HEK293 (cell line): ENCODE results near the gene CPSF6.

Experiments
- CTCF ChIA-PET: fragments of 350-600 bp; formaldehyde crosslinking; extraction: SDS; loops from one replicate; lab custom pipeline; 2021; ENCODE audit warnings: antibody characterized with exemption; lab: Yijun Ruan, JAX
- POLR2A ChIA-PET: fragments of 300-600 bp; formaldehyde crosslinking; extraction: SDS; loops from one replicate; lab custom pipeline; 2020; ENCODE audit warnings: antibody characterized with exemption, inconsistent platforms; lab: Yijun Ruan, JAX
- H3K27ac ChIP-seq: fragments of 200-500 bp; sonication (Bioruptor generic); 2 replicates; pipeline ENCODE4 v1.5.1; 2014; ENCODE audit warnings: low read depth, low read length, control low read depth, inconsistent platforms; ENCODE audit errors: extremely low read depth
- H3K36me3 ChIP-seq, 2 experiments: fragments of 200-500 bp in 1 of 2; sonication (Bioruptor generic) in 1 of 2; 1 replicate in 1 of 2; 2 replicates in 1 of 2; pipeline ENCODE4 v1.5.1; 2014 to 2017; ENCODE audit warnings: inconsistent platforms in 2 of 2, low read length in 2 of 2; ENCODE audit not compliant: control insufficient read depth in 2 of 2, insufficient read depth in 1 of 2
- H3K4me1 ChIP-seq: fragments of 200-500 bp; sonication (Bioruptor generic); 2 replicates; pipeline ENCODE4 v1.5.1; 2014; ENCODE audit warnings: mild to moderate bottlenecking, low read length, inconsistent platforms; ENCODE audit not compliant: control insufficient read depth, insufficient read depth
- H3K4me3 ChIP-seq: 2 replicates; pipeline ENCODE4 v1.5.1; 2011; ENCODE audit warnings: low read depth, mild to moderate bottlenecking, control low read depth, low read length, moderate library complexity
- H3K9me3 ChIP-seq: fragments of 200-500 bp; sonication (Bioruptor generic); 2 replicates; pipeline ENCODE4 v1.5.1; 2014; ENCODE audit warnings: low read depth, low read length, inconsistent platforms; ENCODE audit not compliant: control insufficient read depth, insufficient read depth
- BCL11A ChIP-seq: fragments of 450-650 bp; formaldehyde crosslinking; IDR thresholded peaks from 2 replicates; pipeline ENCODE4 v1.5.1; 2016; ENCODE audit warnings: low read depth, missing biosample characterization, missing genetic modification characterization
- KLF7 ChIP-seq: fragments of 450-650 bp; formaldehyde crosslinking; IDR thresholded peaks from 2 replicates; pipeline ENCODE4 v1.5.1; 2016; ENCODE audit warnings: missing biosample characterization, missing genetic modification characterization, borderline replicate concordance
- OSR2 ChIP-seq: fragments of 450-650 bp; formaldehyde crosslinking; IDR thresholded peaks from 2 replicates; pipeline ENCODE4 v1.5.1; 2016; ENCODE audit warnings: missing biosample characterization, missing genetic modification characterization
- PRDM6 ChIP-seq: fragments of 450-650 bp; formaldehyde crosslinking; IDR thresholded peaks from 2 replicates; pipeline ENCODE4 v1.5.1; 2017; ENCODE audit warnings: missing biosample characterization, missing genetic modification characterization
- SALL2 ChIP-seq: fragments of 450-650 bp; formaldehyde crosslinking; IDR thresholded peaks from 2 replicates; pipeline ENCODE4 v1.5.0; 2017; ENCODE audit warnings: missing biosample characterization, mild to moderate bottlenecking, missing genetic modification characterization, borderline replicate concordance
- ZBTB17 ChIP-seq: fragments of 450-650 bp; formaldehyde crosslinking; IDR thresholded peaks from 2 replicates; pipeline ENCODE4 v1.5.1; 2016; ENCODE audit warnings: missing biosample characterization, missing genetic modification characterization
- ZBTB7A ChIP-seq: fragments of 450-650 bp; formaldehyde crosslinking; IDR thresholded peaks from 2 replicates; pipeline ENCODE4 v1.5.1; 2016; ENCODE audit warnings: low read depth, missing biosample characterization, missing genetic modification characterization
- ZFP3 ChIP-seq: fragments of 450-650 bp; formaldehyde crosslinking; IDR thresholded peaks from 2 replicates; pipeline ENCODE4 v1.5.1; 2016; ENCODE audit warnings: low read depth, missing biosample characterization, missing genetic modification characterization
- ZNF16 ChIP-seq: fragments of 450-650 bp; formaldehyde crosslinking; IDR thresholded peaks from 2 replicates; pipeline ENCODE4 v1.5.1; 2016; ENCODE audit warnings: low read depth, missing biosample characterization, missing genetic modification characterization
- ZNF274 ChIP-seq, 2 experiments: fragments of 200-500 bp in 1 of 2; fragments of 450-650 bp in 1 of 2; sonication (Bioruptor generic) in 1 of 2; formaldehyde crosslinking in 1 of 2; IDR thresholded peaks; 2 replicates each; pipeline versions ENCODE4 v1.5.1 to v1.6.1; 2014 to 2016; ENCODE audit warnings: borderline replicate concordance in 1 of 2, inconsistent platforms in 1 of 2, low read length in 1 of 2, missing biosample characterization in 1 of 2, missing genetic modification characterization in 1 of 2
- ZNF324 ChIP-seq: fragments of 450-650 bp; formaldehyde crosslinking; IDR thresholded peaks from 2 replicates; pipeline ENCODE4 v1.5.1; 2016; ENCODE audit warnings: missing biosample characterization, missing genetic modification characterization
- ZNF580 ChIP-seq: fragments of 450-650 bp; formaldehyde crosslinking; IDR thresholded peaks from 2 replicates; pipeline ENCODE4 v1.5.1; 2016; ENCODE audit warnings: missing biosample characterization, missing genetic modification characterization
- ZNF600 ChIP-seq: fragments of 450-650 bp; formaldehyde crosslinking; IDR thresholded peaks from 2 replicates; pipeline ENCODE4 v1.5.1; 2016; ENCODE audit warnings: missing biosample characterization, missing genetic modification characterization
- ZNF785 ChIP-seq: fragments of 450-650 bp; formaldehyde crosslinking; IDR thresholded peaks from 2 replicates; pipeline ENCODE4 v1.5.1; 2016; ENCODE audit warnings: missing biosample characterization, missing genetic modification characterization
- TF ChIP-seq, protein P1 (sequence below): fragments of 450-650 bp; formaldehyde crosslinking; conservative IDR thresholded peaks from 2 replicates; pipeline ENCODE4 v1.5.1; 2016; ENCODE audit warnings: low read depth, missing biosample characterization, missing genetic modification characterization
- TF ChIP-seq, protein P2 (sequence below): fragments of 450-650 bp; formaldehyde crosslinking; IDR thresholded peaks from 2 replicates; pipeline ENCODE4 v1.5.1; 2016; ENCODE audit warnings: missing biosample characterization, missing genetic modification characterization, low read depth

Gene CPSF6

GRCh38 chr12:69269736-69270135 lies 30.4 kb downstream of the CPSF6 start:
- H3K4me1 ChIP-seq = peaks cover 7% of the 10 kb centered on the region; the same call in 1 of the 2 replicates
- CTCF ChIA-PET = interaction anchor here (1.1 to 2.0 kb wide), 3 partner anchors 13 to 113 kb away, joined by 4 to 5 read pairs (median 4); no protein-coding TSS in a partner anchor
- H3K4me3 ChIP-seq = no peak overlapping the region
- POLR2A ChIA-PET = no interaction called here
- TF ChIP-seq PRDM6 (tag by site-specific recombination) (peak; percentile 63), ZNF785 (tag by site-specific recombination) (no peak)
- TF ChIP-seq, protein P1, sequence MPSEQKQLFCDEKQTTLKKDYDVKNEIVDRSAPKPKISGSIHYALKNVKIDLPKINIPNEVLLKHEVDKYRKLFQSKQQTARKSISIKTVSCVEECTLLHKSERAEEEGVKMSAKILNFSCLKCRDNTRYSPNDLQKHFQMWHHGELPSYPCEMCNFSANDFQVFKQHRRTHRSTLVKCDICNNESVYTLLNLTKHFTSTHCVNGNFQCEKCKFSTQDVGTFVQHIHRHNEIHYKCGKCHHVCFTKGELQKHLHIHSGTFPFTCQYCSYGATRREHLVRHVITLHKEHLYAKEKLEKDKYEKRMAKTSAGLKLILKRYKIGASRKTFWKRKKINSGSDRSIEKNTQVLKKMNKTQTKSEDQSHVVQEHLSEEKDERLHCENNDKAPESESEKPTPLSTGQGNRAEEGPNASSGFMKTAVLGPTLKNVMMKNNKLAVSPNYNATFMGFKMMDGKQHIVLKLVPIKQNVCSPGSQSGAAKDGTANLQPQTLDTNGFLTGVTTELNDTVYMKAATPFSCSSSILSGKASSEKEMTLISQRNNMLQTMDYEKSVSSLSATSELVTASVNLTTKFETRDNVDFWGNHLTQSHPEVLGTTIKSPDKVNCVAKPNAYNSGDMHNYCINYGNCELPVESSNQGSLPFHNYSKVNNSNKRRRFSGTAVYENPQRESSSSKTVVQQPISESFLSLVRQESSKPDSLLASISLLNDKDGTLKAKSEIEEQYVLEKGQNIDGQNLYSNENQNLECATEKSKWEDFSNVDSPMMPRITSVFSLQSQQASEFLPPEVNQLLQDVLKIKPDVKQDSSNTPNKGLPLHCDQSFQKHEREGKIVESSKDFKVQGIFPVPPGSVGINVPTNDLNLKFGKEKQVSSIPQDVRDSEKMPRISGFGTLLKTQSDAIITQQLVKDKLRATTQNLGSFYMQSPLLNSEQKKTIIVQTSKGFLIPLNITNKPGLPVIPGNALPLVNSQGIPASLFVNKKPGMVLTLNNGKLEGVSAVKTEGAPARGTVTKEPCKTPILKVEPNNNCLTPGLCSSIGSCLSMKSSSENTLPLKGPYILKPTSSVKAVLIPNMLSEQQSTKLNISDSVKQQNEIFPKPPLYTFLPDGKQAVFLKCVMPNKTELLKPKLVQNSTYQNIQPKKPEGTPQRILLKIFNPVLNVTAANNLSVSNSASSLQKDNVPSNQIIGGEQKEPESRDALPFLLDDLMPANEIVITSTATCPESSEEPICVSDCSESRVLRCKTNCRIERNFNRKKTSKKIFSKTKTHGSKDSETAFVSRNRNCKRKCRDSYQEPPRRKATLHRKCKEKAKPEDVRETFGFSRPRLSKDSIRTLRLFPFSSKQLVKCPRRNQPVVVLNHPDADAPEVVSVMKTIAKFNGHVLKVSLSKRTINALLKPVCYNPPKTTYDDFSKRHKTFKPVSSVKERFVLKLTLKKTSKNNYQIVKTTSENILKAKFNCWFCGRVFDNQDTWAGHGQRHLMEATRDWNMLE (tag by site-specific recombination) = no peak
- peaks cover 20 to 29% of the 10 kb centered on the region in 2 experiments; a peak in 2 of 3 replicates for H3K36me3 ChIP-seq
- H3K9me3 ChIP-seq = no peaks in the 10 kb centered on the region
- H3K27ac ChIP-seq = no peak overlapping the region

- POLR2A ChIA-PET = no interaction called here
- Histone ChIP-seq H3K9me3 (no peaks in the 10 kb centered on the region), H3K36me3 (peaks cover 16 to 23% of the 10 kb centered on the region in 2 experiments; a peak in 2 of 3 replicates), H3K4me1 (peaks cover 3% of the 10 kb centered on the region; the same call in 1 of the 2 replicates), H3K4me3 (no peak overlapping the region), H3K27ac (no peak overlapping the region)
- CTCF ChIA-PET = no interaction called here
- TF ChIP-seq ZNF580 (no peak), ZNF600 (tag by site-specific recombination) (no peak), OSR2 (tag by site-specific recombination) (no peak), ZBTB7A (no peak), BCL11A (tag by site-specific recombination) (no peak), ZNF324 (no peak), SALL2 (no peak), KLF7 (tag by site-specific recombination) (no peak), ZNF785 (tag by site-specific recombination) (no peak), ZNF274 (IDR thresholded peaks at IDR 0.05; ENCODE audit: low read length) (no peak), ZNF274 (tag by site-specific recombination; IDR thresholded peaks at IDR 0.05; ENCODE audit: borderline replicate concordance) (no peak), ZBTB17 (tag by site-specific recombination) (no peak), ZFP3 (no peak), ZNF16 (no peak)
- TF ChIP-seq, protein P2, sequence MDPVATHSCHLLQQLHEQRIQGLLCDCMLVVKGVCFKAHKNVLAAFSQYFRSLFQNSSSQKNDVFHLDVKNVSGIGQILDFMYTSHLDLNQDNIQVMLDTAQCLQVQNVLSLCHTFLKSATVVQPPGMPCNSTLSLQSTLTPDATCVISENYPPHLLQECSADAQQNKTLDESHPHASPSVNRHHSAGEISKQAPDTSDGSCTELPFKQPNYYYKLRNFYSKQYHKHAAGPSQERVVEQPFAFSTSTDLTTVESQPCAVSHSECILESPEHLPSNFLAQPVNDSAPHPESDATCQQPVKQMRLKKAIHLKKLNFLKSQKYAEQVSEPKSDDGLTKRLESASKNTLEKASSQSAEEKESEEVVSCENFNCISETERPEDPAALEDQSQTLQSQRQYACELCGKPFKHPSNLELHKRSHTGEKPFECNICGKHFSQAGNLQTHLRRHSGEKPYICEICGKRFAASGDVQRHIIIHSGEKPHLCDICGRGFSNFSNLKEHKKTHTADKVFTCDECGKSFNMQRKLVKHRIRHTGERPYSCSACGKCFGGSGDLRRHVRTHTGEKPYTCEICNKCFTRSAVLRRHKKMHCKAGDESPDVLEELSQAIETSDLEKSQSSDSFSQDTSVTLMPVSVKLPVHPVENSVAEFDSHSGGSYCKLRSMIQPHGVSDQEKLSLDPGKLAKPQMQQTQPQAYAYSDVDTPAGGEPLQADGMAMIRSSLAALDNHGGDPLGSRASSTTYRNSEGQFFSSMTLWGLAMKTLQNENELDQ (tag by site-specific recombination) = no peak
Measured at GRCh38 chr12:69272511-69272910, 33.1 kb downstream of the CPSF6 start.
